Lung (tissue), 16 donors: ENCODE results near the gene OAS2. TPM values are rescaled to one million over a fixed set of nuclear protein-coding genes. Genes with fewer than 3 reads are reported as not detected.

Source experiments
- ATAC-seq: fragments of 200-7000 bp; cut with Tn5 transposase; one replicate; pipeline ENCODE4 v1.9.1; 2020; ENCODE audit warnings: moderate number of reproducible peaks; ENCODE audit not compliant: insufficient read depth, low FRiP score
- DNase-seq, 3 donors: peaks; one replicate each; pipeline ENCODE4 v3.0.0-alpha.2; 2013 to 2017
- H3K27ac ChIP-seq, 2 donors: one replicate each; pipeline ENCODE4 v1.5.1; 2013; ENCODE audit warnings: mild to moderate bottlenecking in 2 of 2, moderate library complexity in 2 of 2, control low read depth in 1 of 2, inconsistent platforms in 1 of 2, low read depth in 1 of 2, low read length in 1 of 2
- H3K27me3 ChIP-seq, 3 donors: one replicate each; pipeline ENCODE4 v1.5.1; 2013; ENCODE audit warnings: low read length in 2 of 3; ENCODE audit not compliant: control insufficient read depth in 3 of 3, insufficient read depth in 3 of 3
- H3K36me3 ChIP-seq, 4 donors: one replicate each; pipeline ENCODE4 v1.5.1; 2013; ENCODE audit warnings: low read length in 4 of 4, mild to moderate bottlenecking in 1 of 4, moderate library complexity in 1 of 4; ENCODE audit not compliant: control insufficient read depth in 4 of 4, insufficient read depth in 4 of 4
- H3K4me1 ChIP-seq, 5 donors: one replicate each; pipeline ENCODE4 v1.5.1; 2013; ENCODE audit warnings: low read length in 5 of 5, mild to moderate bottlenecking in 2 of 5, moderate library complexity in 1 of 5; ENCODE audit not compliant: control insufficient read depth in 5 of 5, insufficient read depth in 5 of 5
- H3K4me3 ChIP-seq: one replicate; pipeline ENCODE4 v1.5.1; 2013; ENCODE audit warnings: mild to moderate bottlenecking, control low read depth, moderate library complexity
- H3K9ac ChIP-seq, 2 donors: one replicate each; pipeline ENCODE4 v1.5.1; 2013; ENCODE audit warnings: low read length in 2 of 2, control low read depth in 1 of 2; ENCODE audit not compliant: insufficient read depth in 1 of 2
- H3K9me3 ChIP-seq, 4 donors: one replicate each; pipeline ENCODE4 v1.5.1; 2013; ENCODE audit warnings: low read length in 3 of 4, mild to moderate bottlenecking in 1 of 4, moderate library complexity in 1 of 4; ENCODE audit not compliant: control insufficient read depth in 4 of 4, insufficient read depth in 3 of 4
- WGBS, 2 donors: extraction: QIAGEN DNeasy Blood & Tissue Kit; methylation state at CpG; one replicate each; pipeline ENCODE4 v1.1.7; 2013; 5-methylcytosine and 5-hydroxymethylcytosine counted together
- long read RNA-seq, 5 donors: transcript quantifications; one replicate each; lab custom pipeline, GENCODE V29; 2026
- polyA plus RNA-seq, 2 donors: library from polyadenylated mRNA; stranded (reverse); fragments of 200-250 nt; gene quantifications; one replicate each; pipeline ENCODE4 v1.2.1, GENCODE V29; 2013
- total RNA-seq, 2 donors: library from RNA; depleted of rRNA in 1 of 2; stranded (reverse); fragments of >200 nt in 1 of 2; gene quantifications; one replicate each; pipeline ENCODE4 v1.2.1, GENCODE V29; 2014 to 2021
- TF ChIP-seq, protein P1 (sequence below): IDR thresholded peaks from 2 replicates; pipeline ENCODE4 v1.5.1; 2012; ENCODE audit warnings: mild to moderate bottlenecking; ENCODE audit errors: control extremely low read depth, extremely low read depth
- donor health status: control.
- donor health status: control.
- donor health status: Bipolar disorder and iron deficiency.
- donor health status: healthy.
- donor health status: DM: yes; HTN: yes; CAD: no.

OAS2 gene, protein sequence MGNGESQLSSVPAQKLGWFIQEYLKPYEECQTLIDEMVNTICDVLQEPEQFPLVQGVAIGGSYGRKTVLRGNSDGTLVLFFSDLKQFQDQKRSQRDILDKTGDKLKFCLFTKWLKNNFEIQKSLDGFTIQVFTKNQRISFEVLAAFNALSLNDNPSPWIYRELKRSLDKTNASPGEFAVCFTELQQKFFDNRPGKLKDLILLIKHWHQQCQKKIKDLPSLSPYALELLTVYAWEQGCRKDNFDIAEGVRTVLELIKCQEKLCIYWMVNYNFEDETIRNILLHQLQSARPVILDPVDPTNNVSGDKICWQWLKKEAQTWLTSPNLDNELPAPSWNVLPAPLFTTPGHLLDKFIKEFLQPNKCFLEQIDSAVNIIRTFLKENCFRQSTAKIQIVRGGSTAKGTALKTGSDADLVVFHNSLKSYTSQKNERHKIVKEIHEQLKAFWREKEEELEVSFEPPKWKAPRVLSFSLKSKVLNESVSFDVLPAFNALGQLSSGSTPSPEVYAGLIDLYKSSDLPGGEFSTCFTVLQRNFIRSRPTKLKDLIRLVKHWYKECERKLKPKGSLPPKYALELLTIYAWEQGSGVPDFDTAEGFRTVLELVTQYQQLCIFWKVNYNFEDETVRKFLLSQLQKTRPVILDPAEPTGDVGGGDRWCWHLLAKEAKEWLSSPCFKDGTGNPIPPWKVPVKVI
- total RNA-seq, result 10 to 100 TPM; 11.3 to 25.9 TPM
- 10 to 100 TPM in 1 of 2 donors, 1 to 10 TPM in 1; 9.8 to 20.8 TPM for polyA plus RNA-seq
- long read RNA-seq, donor 1, full-length matches to known transcripts, result 2 of 2 reads
- long read RNA-seq, donor 1, partial matches to known transcripts, result 0 of 2 reads
- long read RNA-seq, donor 1, other reads (novel, unspliced or antisense), result 0 of 2 reads
- long read RNA-seq, donor 2, result 0 reads
- long read RNA-seq, donor 3, result 0 reads
- long read RNA-seq, donor 4, result 0 reads
- long read RNA-seq, donor 5, full-length matches to known transcripts, result 1 of 1 reads
- long read RNA-seq, donor 5, partial matches to known transcripts, result 0 of 1 reads
- long read RNA-seq, donor 5, other reads (novel, unspliced or antisense), result 0 of 1 reads

DNA sequence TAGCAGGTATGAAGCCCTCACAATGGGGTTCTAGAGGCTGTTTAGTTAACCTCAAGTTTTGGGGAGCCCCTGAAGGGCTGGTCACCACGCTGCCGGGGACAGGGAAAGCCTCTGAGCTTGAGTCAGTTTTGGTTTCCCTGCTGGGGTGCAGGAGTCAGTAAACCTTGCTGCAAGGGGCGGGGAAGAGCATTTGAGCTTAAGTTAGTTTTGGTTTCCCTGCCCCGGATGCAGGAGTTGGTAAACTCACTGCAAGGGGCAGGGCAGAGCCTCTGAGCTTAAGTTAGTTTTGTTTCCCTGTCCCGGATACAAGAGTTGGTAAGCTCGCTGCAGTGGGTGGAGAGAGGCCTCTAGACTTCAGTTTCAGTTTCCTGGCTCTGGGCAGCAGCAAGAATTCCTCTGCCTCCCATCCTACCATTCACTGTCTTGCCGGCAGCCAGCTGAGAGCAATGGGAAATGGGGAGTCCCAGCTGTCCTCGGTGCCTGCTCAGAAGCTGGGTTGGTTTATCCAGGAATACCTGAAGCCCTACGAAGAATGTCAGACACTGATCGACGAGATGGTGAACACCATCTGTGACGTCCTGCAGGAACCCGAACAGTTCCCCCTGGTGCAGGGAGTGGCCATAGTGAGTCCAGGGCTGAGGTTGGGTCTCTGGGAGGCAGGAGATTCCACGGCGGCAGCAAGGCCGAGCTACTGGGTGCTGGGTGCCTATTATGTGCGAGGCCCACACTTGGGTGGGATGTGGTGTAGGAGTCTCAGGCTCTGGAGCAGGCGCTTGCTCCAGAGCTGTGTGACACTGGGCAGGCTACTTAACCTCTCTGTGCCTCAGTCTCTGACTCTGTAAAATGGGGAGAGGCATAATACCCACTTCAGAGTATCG lies at the start of gene OAS2:
Gene OAS2 (plus strand): TSS at position 357 of the 878 bp plus-strand sequence. CDS start 90 bp downstream, at position 447.
- H3K4me1 ChIP-seq, result peaks cover 0 to 7% (median 0%) of the 10 kb centered on the region in 5 donors
- 9 to 19% methylated on average over 19 of the region's 19 CpGs for WGBS, 2 donors
- DNase-seq, result peak; percentile 35 to 68 (median 48)
- H3K36me3 ChIP-seq, result no peaks in the 10 kb centered on the region
- no peaks in the 10 kb centered on the region for H3K27me3 ChIP-seq
- peak within 1 kb of the TSS; percentile 72 to 96 for H3K27ac ChIP-seq
- ATAC-seq, result peak; percentile 88
- H3K9ac ChIP-seq, result peak within 1 kb of the TSS; percentile 28 to 81
- peak within 1 kb of the TSS; percentile 65 for H3K4me3 ChIP-seq
- TF ChIP-seq, protein P1, sequence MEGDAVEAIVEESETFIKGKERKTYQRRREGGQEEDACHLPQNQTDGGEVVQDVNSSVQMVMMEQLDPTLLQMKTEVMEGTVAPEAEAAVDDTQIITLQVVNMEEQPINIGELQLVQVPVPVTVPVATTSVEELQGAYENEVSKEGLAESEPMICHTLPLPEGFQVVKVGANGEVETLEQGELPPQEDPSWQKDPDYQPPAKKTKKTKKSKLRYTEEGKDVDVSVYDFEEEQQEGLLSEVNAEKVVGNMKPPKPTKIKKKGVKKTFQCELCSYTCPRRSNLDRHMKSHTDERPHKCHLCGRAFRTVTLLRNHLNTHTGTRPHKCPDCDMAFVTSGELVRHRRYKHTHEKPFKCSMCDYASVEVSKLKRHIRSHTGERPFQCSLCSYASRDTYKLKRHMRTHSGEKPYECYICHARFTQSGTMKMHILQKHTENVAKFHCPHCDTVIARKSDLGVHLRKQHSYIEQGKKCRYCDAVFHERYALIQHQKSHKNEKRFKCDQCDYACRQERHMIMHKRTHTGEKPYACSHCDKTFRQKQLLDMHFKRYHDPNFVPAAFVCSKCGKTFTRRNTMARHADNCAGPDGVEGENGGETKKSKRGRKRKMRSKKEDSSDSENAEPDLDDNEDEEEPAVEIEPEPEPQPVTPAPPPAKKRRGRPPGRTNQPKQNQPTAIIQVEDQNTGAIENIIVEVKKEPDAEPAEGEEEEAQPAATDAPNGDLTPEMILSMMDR, result no peak
- H3K9me3 ChIP-seq, result peaks cover 0 to 3% (median 0%) of the 10 kb centered on the region in 4 donors

DNA sequence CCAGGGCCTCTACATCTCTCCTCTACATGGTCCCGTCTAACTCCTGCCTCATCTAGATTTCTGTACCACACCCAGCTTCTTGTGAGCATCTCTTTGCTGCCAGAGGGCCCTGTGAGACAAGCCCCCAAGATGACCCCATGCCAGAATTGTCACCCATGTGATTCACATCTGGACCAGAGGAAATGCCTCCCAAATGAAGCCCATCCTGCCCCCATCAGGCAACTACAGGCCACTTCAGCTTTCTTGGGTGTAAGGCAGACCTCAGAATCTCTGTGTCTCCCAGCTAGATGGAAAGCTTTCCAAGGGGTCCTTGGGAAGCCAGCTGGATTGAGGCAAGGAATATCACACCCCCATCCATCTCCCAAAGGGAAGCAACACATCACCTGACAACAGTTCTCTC lies 49.3 kb upstream of the OAS2 start:
- Histone ChIP-seq H3K9me3 (no peaks in the 10 kb centered on the region), H3K27me3 (peaks cover 0 to 3% (median 0%) of the 10 kb centered on the region in 3 donors), H3K4me1 (peaks cover 0 to 2% (median 0%) of the 10 kb centered on the region in 5 donors), H3K4me3 (no peak overlapping the region), H3K9ac (no peak overlapping the region), H3K36me3 (peaks cover 0 to 4% (median under 1%) of the 10 kb centered on the region in 4 donors), H3K27ac (no peak overlapping the region)
- WGBS, 2 donors, result 91 to 94% methylated on average over 1 of the region's 1 CpG
- ATAC-seq, result no peak
- no peak for DNase-seq
- TF ChIP-seq, protein P1, result no peak

DNA sequence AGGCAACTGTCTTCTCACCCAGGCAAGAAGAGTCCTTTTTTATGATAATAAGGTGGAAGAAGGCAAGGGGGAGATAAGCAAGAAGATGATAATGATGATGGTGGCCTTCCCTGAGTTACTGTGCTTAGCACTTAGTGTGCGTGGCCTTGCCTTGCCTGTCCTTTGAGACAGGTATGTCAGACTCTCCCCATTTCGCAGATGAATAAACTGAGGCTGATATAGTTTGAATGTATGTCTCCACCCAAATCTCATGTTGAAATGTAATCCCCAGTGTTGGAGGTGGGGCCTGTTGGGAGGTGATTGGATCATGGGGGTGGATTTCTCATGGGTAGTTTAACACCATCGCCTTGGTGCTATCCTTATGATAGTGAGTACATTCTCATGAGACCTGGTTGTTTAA lies 48.6 kb upstream of the OAS2 start:
- no peak for ATAC-seq
- peaks cover 0 to 2% (median 0%) of the 10 kb centered on the region in 5 donors for H3K4me1 ChIP-seq
- peaks cover 0 to 3% (median 0%) of the 10 kb centered on the region in 3 donors for H3K27me3 ChIP-seq
- DNase-seq, result no peak
- H3K9ac ChIP-seq, result no peak overlapping the region
- TF ChIP-seq, protein P1, result no peak
- H3K36me3 ChIP-seq, result peaks cover 0 to 4% (median under 1%) of the 10 kb centered on the region in 4 donors
- H3K9me3 ChIP-seq, result no peaks in the 10 kb centered on the region
- H3K27ac ChIP-seq, result no peak overlapping the region
- H3K4me3 ChIP-seq, result no peak overlapping the region
- WGBS, 2 donors, result 95 to 97% methylated on average over 3 of the region's 3 CpGs
